HG02678 (cell line): Measurements from ENCODE around the gene NUP42.
A peak's percentile ranks its signal among the peaks of the same experiment; 100 is the strongest.

ENCODE experiments used
- ATAC-seq: cut with Tn5 transposase; IDR thresholded peaks from one replicate; pipeline ENCODE4 v1.9.1; 2021; ENCODE audit warnings: mild to moderate bottlenecking, moderate library complexity; ENCODE audit not compliant: unreplicated experiment

NUP42 gene

DNA sequence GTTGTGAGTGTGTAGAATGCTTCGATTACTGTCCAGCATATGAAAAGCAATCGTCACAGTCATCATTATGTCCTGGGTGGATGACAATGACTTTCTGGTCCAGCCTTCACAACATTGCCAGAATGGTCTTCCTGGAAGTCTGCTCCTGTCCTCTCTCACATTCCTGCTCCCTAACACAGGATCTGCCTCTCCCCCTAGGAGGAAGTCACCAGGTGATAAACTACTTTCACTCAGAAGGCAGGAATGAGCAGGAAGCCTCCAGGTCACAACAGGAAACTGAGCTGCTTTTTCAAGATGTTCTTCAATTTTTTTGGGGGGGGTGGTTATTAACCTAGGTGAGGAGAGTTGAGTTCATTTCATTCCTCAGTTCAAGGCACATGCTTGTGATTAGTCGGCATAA is 51.1 kb downstream of the NUP42 start:
- no peak for ATAC-seq

DNA sequence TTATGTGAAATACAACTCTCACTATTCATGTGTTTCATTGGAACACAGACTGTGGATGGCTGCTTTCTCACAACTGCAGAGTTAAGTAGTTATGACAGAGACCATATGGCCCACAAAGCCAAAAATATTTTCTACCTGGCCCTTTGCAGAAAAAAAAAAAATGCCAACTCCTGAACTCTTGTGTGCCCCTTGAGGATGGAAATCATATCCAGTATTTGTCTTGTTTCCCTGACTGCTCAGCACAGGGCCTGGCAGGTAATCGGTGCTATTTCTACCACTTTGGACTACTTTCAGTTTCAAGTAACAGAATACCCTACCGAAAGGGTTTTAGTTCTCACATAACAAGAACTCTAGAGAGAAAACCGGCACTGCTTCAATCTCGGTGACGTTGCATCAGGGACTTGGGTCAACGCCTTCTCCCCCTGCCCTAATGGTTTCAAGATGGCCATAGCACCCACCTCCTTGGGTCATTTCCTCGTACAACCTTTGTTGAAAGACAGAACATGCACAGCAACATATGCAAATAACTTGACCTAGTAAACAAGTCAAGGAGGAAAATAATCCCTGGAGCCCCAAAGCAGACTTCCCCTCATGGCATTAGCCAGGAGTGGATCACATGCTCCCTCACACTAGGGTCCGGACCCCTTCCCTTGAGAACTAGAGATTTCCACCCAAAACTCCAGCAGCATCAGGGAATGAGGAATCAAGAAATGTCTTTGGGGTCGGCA is 52.9 kb downstream of the NUP42 start:
- ATAC-seq = peak; percentile 97

DNA sequence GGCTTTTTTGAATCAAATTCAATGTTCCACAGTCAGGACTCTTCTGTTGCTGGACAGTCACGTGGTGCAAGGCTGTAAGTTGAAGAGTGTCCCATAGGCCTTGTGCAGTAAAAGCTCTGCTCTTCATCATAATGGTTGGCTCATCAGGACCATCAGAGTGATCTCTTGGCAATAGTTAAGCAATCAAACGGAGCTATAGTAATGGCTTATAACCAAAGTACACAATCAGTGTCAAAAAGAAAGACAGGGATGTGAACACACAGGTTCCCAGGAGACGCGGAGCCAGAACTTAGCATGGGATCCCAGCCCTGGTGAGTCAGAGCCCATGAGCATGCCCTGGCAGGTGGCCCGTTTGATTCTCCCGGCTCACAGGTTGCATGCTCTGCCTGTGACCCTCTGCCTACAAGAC is 54.0 kb downstream of the NUP42 start:
- no peak for ATAC-seq

DNA sequence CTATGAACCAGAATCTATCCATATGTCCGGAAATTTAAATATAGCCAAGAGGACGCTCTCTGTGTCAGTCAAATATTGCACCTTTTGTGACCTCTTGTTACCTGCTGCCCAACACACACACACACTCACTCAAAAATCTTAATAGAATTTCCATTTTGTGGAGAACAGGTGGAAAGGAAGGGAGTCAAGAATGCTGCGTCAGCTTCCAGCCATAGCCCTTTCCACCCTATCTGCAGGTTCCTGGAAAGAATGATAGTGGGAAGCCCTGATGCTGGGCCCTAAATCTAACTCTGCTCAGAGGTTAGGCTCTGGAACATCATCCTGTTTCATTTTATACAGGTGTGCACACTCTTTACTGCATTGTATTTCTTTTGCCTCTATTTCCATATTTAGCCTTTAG is 55.2 kb downstream of the NUP42 start:
- no peak for ATAC-seq

DNA sequence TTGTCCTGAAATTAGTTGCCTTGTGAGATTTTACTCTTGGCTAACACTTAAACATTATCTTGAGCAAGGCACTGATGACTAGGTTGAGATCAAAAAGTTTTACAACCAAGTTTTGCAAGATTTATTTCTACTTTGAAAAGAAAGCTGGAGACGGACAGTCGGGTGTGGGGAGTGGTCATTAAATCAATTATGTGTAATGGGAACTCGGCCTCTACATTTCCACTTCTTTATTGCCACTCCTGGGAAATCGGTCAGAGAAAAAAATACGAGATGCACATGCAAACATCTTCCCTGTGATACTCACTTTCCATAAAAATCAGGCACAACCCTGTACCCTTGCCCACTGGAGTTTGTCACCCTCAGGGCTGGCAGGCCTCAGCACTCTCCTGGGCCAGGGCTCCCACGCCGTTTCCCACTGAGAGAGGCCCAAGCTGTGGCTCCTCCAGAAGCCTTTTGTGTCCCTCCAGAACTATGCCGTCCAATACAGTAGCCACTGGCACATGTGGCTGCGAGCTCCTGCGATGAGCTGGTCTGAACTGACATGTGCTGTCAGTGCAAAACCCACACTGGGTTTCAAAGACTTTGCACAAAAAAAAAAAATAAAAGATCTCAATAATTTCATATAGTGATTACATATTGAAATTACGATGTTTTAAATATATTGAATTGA is 57.3 kb downstream of the NUP42 start:
- ATAC-seq = no peak

DNA sequence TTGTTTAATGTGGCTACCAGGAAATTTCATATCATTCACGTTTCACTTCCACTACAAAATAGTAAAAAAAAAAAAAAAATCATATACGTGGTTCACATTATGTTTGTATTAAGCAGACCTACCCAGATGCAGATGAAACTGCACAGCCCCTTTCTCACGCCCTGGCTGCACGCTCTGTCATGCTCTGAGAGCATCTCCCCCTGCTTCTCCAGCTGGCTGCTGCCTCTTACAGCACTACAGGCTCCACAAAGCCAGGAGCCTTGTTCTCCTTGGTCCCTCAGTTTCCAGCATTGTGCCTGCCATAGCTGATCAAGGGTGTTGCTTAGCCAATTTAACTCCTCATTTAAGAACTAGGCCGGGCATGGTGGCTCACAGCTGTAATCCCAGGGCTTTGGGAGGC is 57.9 kb downstream of the NUP42 start:
- ATAC-seq = no peak

DNA sequence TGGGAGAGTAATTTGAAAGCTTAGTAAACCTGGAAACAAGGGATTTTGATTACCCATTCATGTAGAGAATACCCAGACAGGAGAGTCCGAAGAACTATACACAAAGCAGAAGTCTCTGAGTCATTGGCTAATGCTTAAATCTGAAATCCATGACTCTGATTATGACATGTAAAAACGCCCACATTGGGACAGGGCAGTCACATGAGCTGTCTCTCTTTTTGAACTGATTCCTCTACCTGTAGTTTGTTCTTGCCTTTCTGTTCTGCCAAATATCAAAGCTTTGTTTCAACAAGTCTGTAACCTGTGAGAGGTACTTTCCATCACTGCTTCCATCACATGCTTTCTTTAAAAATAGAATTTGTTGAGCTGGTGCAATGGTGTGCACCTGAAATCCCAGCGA is 60.5 kb downstream of the NUP42 start:
- no peak for ATAC-seq

DNA sequence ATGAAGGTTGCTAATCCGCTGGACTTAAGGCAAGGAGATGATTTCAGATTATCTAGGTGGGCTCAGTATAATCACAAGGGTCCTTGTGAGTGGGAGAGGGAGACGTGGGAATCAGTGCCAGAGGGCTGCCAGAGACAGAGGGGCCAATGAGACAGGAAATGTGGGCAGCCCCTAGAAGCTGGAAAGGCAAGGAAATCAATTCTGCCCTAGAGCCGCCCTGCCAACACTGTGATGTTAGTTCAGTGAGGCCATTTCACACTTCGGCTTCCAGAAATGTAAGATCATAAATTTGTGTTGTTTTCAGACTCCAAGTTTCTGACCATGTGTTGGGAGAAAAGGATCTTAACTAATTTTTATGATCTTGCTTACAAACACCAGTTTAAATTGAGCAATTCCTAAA is 61.1 kb downstream of the NUP42 start:
- no peak for ATAC-seq

DNA sequence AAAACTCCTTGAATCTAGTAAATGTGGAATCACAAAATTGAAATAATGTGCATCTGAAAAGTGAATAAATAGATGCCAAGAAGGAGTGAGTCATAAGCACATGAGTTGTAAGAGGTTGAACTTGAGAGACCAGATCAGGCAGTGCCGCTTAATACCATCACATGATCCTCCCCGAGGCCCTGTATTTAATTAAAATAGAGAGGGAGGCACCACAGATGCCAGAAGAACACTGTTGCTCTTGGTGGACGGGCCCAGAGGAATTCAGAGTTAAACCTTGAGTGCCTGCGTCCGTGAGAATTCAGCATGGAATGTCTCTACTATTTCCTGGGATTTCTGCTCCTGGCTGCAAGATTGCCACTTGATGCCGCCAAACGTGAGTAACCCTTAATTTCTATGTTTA is 64.7 kb downstream of the NUP42 start, which contains the start of gene GPNMB:
Gene GPNMB (plus strand): TSS at position 221 of the 400 bp plus-strand sequence. CDS start 83 bp downstream, at position 304.
- no peak for ATAC-seq

DNA sequence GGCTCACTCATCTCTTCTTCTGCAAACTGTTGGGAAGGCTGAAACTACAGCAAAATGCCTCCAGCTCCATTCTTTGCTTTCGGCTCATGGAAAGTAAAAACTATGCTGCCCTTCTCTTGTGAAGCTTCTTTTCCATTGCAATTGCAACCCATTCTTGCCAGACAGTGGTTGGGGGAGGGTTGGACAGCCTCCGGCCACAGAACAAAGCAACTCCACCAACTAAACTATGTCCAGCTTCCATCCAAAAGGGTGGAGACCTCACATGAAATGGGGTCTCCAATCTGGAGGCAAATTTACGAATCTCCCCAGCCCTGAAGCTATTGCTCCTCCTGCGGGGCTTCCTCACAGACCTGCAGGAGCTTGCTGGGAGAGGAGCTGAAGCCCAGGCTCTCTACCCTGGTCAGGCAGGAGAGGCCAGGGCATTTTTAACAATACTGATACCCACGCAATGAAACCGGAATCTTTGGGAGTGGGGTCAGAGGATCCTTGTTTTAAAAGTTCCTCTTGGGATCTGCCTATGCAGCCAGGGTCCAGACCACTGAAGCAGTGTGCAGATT is 65.3 kb downstream of the NUP42 start:
- ATAC-seq = no peak

DNA sequence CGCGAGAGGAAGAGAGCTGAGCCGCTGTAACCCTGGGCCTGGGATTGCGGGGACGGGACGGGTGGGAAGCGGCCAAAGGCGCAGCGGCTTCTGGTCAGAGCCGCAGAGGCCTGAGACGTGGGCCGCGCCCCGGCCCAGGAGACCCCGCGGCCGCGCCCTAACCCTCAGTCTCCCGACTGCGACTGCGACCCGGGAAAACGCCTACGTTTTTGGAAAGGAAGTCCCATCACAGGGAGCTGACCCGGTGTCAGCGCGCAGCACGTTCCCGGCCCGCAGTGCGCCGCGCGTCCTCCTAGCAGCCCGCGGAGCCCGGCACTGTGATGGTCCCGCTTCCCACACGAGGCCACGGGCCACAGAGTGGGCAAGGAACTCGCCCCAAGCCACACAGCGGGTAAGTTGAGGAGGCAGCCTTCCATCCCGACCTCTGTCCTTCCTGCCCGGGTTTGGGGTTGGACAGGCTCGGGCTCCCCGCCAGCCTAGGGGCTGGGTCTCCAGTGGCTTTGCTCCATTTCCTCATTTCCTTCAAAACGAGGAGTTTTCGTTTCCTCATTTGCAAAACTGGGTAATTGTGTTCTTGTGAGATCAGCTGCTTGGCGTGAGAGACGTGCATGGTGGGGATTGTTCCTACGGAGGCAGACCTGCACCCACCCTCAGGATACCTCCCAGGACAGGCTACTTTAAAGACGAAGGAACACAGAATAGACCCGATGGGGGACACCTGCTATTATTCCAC is 65.9 kb downstream of the NUP42 start:
- ATAC-seq = no peak

DNA sequence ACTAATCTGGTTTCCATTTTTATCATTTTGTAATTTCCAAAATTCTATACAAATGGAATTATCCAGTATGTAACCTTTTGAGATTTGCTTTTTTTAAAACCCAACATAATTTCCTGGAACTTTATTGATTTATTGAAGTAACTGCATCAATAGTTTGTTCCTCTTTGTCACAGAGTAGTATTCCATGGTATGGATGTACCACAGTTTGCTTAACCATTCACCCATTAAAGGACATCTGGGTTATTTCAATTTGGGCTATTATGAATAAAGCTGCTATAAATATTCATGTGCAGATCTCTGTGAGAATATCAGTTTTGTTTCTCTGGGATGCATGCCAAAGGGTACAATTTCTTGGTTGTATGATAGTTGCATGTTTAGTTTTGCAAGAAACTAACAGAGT is 67.6 kb downstream of the NUP42 start:
- ATAC-seq = no peak
